ENCODE measurements around the gene KMT2B.
A peak's percentile ranks its signal among the peaks of the same experiment; 100 is the strongest.

Gene KMT2B

GRCh38 chr19:35727053-35727955 lies 9.5 kb downstream of the KMT2B start:
- no peak for DNase-seq (ENCODE audit: low read depth)

- no peak for DNase-seq (ENCODE audit: low read depth)
Observed at GRCh38 chr19:35727956-35728706, 10.3 kb downstream of the KMT2B start.

- DNase-seq (ENCODE audit: low read depth) = no peak
Observed at GRCh38 chr19:35729021-35729420, 11.2 kb downstream of the KMT2B start.

- DNase-seq (ENCODE audit: low read depth) = no peak
Observed at GRCh38 chr19:35729763-35730162, 12.0 kb downstream of the KMT2B start.

- DNase-seq (ENCODE audit: low read depth) = no peak
Observed at GRCh38 chr19:35730326-35730725, 12.5 kb downstream of the KMT2B start.

GRCh38 chr19:35731353-35731752 lies 13.6 kb downstream of the KMT2B start:
- no peak for DNase-seq (ENCODE audit: low read depth)

- no peak for DNase-seq (ENCODE audit: low read depth)
Observed at GRCh38 chr19:35731779-35732405, 14.1 kb downstream of the KMT2B start.

- no peak for DNase-seq (ENCODE audit: low read depth)
Observed at GRCh38 chr19:35732540-35733179, 14.9 kb downstream of the KMT2B start.

GRCh38 chr19:35733180-35734125 lies 15.7 kb downstream of the KMT2B start:
- DNase-seq (ENCODE audit: low read depth) = no peak

GRCh38 chr19:35734273-35734672 lies 16.5 kb downstream of the KMT2B start:
- DNase-seq (ENCODE audit: low read depth) = no peak

- DNase-seq (ENCODE audit: low read depth) = no peak
Observed at GRCh38 chr19:35734889-35735288, 17.1 kb downstream of the KMT2B start.

- DNase-seq (ENCODE audit: low read depth) = no peak
Observed at GRCh38 chr19:35736913-35737886, 19.4 kb downstream of the KMT2B start.

GRCh38 chr19:35738021-35738886 lies 20.5 kb downstream of the KMT2B start:
- DNase-seq (ENCODE audit: low read depth) = no peak

GRCh38 chr19:35738887-35739229 lies 21.1 kb downstream of the KMT2B start:
- no peak for DNase-seq (ENCODE audit: low read depth)

GRCh38 chr19:35739275-35740107 lies 21.7 kb downstream of the KMT2B start:
- no peak for DNase-seq (ENCODE audit: low read depth)

- no peak for DNase-seq (ENCODE audit: low read depth)
Observed at GRCh38 chr19:35740108-35740422, 22.3 kb downstream of the KMT2B start.

- peak; percentile 92 for DNase-seq (ENCODE audit: low read depth)
Observed at GRCh38 chr19:35740423-35741202, 22.8 kb downstream of the KMT2B start.

- no peak for DNase-seq (ENCODE audit: low read depth)
Observed at GRCh38 chr19:35741203-35741515, 23.4 kb downstream of the KMT2B start.
